ENCODE results near the gene MYBPC1.
"Not testable (repeated sequence)": the region's sequence is repeated elsewhere in the genome, so short reads cannot be mapped to it uniquely, and the experiment has no call there.

The MYBPC1 gene, protein sequence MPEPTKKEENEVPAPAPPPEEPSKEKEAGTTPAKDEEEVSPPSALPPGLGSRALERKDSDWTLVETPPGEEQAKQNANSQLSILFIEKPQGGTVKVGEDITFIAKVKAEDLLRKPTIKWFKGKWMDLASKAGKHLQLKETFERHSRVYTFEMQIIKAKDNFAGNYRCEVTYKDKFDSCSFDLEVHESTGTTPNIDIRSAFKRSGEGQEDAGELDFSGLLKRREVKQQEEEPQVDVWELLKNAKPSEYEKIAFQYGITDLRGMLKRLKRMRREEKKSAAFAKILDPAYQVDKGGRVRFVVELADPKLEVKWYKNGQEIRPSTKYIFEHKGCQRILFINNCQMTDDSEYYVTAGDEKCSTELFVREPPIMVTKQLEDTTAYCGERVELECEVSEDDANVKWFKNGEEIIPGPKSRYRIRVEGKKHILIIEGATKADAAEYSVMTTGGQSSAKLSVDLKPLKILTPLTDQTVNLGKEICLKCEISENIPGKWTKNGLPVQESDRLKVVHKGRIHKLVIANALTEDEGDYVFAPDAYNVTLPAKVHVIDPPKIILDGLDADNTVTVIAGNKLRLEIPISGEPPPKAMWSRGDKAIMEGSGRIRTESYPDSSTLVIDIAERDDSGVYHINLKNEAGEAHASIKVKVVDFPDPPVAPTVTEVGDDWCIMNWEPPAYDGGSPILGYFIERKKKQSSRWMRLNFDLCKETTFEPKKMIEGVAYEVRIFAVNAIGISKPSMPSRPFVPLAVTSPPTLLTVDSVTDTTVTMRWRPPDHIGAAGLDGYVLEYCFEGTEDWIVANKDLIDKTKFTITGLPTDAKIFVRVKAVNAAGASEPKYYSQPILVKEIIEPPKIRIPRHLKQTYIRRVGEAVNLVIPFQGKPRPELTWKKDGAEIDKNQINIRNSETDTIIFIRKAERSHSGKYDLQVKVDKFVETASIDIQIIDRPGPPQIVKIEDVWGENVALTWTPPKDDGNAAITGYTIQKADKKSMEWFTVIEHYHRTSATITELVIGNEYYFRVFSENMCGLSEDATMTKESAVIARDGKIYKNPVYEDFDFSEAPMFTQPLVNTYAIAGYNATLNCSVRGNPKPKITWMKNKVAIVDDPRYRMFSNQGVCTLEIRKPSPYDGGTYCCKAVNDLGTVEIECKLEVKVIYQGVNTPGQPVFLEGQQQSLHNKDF

DNA sequence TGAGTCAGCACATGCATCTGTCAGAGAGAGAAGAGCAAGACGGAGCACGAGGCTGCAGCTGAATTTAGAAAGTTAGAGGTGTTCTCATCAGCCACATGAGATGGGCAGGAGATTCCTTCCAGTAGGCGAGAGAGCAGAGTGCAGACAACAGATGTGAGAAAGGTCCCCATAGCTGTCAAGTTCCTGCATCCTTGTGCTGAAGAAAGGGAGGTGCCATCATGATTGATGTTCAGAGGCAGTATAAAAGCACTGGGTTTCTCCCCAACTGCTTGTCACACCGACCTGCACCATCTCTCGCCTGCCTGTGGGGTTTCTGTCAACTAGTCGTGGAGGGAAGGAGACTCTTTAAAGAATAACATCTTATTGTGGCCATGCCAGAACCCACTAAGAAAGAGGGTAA lies at the start of gene MYBPC1:
MYBPC1 (plus strand) TSS at position 272 of the 400 bp plus-strand sequence; CDS start at position 372, 100 bp downstream.
- H3K4me3 ChIP-seq (ENCODE audit: low read depth, low read length) = no peak within 1 kb of the TSS
- TF ChIP-seq, protein P1, sequence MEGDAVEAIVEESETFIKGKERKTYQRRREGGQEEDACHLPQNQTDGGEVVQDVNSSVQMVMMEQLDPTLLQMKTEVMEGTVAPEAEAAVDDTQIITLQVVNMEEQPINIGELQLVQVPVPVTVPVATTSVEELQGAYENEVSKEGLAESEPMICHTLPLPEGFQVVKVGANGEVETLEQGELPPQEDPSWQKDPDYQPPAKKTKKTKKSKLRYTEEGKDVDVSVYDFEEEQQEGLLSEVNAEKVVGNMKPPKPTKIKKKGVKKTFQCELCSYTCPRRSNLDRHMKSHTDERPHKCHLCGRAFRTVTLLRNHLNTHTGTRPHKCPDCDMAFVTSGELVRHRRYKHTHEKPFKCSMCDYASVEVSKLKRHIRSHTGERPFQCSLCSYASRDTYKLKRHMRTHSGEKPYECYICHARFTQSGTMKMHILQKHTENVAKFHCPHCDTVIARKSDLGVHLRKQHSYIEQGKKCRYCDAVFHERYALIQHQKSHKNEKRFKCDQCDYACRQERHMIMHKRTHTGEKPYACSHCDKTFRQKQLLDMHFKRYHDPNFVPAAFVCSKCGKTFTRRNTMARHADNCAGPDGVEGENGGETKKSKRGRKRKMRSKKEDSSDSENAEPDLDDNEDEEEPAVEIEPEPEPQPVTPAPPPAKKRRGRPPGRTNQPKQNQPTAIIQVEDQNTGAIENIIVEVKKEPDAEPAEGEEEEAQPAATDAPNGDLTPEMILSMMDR (IDR thresholded peaks at IDR 0.05; ENCODE audit: low read depth, low read length) = no peak

DNA sequence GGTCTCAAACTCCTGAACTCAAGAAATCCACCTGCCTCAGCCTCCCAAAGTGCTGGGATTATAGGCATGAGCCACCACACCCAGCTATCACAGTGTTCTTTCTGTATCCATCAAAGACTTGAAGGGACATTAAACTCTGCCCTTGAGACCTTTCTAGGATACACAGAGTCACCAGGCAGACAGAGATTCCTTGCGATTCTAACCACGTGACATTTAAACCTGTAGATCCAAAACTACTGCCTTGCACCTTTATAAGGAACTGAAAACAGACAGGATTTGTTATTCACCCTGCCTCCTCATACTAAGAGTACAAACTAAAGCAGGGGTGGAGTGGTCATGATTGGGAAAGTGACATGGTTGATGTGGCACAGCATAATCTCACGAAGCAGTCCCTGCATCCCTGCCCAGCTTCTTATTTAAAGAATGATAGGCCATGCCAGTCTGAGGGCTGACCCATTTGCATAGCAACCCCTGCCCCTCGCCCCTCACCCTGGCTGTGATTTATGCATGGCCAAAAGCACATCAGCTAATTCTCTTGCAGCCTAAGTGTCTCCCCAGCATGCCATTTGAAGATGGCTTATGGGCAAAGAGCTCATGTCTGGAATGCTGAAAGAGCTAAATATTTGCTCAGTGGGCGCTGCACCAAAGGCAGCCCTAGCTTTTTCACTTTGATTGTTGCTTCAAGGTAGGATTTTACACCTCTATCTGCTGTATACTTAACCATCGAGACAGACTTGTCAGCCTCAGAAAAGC lies 43.2 kb upstream of the MYBPC1 start:
- TF ChIP-seq, protein P1 (IDR thresholded peaks at IDR 0.05; ENCODE audit: low read depth, low read length) = no peak

DNA sequence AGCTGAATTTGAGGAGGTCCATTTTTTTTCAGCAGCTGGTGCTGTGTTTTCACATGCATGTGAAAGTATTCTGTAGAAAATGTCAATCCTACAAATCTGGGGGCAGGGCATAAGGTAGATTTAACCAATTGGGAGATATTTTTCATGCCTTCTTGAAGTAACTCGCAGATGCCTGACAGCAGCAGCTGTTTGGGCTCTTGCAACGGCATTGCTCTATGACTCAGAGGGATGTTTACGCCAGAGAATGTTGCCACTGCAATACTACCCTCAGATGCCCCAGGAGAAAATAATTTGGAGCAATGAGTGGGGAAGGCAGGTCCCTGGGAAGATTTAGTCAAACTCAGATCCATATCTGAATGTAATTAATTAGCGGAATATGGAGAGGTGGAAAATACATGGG lies 42.5 kb upstream of the MYBPC1 start:
- TF ChIP-seq, protein P1 (IDR thresholded peaks at IDR 0.05; ENCODE audit: low read depth, low read length) = no peak
- no peak overlapping the region for H3K4me3 ChIP-seq (ENCODE audit: low read depth, low read length)

More for the DNA sequence above, 43.2 kb upstream of the MYBPC1 start:
- no peak overlapping the region for H3K4me3 ChIP-seq (ENCODE audit: low read depth, low read length)

DNA sequence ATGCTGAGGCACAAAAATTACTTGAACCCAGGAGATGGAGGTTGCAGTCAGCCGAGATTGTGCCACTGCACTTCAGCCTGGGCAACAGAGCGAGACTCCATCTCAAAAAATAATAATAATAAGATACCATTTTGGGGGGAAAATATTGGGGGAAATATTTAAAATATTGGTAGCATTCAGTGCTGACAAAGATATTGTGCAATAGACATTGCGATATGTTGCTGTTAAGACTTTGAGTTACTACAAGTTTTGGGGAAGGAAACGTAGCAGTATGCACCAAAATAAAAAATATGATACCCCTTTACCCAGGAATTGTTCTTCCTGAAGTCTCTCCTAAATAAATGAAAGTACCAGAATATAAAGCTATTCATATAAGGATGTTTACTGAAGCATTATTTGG lies 37.7 kb upstream of the MYBPC1 start:
- TF ChIP-seq, protein P1 (IDR thresholded peaks at IDR 0.05; ENCODE audit: low read depth, low read length) = no peak
- H3K4me3 ChIP-seq (ENCODE audit: low read depth, low read length) = no peak overlapping the region

DNA sequence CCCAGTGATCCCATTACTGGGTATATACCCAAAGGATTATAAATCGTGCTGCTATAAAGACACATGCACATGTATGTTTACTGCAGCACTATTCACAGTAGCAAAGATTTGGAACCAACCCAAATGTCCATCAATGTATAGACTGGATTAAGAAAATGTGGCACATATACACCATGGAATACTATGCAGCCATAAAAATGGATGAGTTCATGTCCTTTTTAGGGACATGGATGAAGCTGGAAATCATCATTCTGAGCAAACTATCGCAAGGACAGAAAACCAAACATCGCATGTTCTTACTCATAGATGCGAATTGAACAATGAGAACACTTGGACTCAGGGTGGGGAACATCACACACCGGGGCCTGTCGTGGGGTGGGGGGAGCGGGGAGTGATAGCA lies 36.0 kb upstream of the MYBPC1 start:
- H3K4me3 ChIP-seq (ENCODE audit: low read depth, low read length) = not testable (repeated sequence)

DNA sequence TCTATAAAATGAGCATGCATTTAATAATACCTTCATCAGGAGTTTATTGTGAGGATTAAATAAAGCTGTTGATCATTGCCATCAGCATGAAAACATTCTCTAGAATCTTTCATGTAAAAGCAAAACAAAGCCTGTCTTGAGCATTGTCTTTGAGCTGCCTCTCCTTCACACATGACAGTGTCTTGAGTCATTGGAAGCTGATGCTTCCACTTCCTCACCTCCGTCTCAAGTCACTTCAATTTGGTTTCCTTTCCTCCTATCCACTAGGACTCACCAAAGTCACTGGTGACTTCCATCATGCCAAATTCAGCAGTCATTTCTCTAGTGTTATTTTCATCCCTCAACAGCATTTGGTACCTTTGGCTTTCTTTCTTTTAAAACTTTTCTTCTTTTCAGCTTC lies 31.6 kb upstream of the MYBPC1 start:
- TF ChIP-seq, protein P1 (IDR thresholded peaks at IDR 0.05; ENCODE audit: low read depth, low read length) = no peak
- no peak overlapping the region for H3K4me3 ChIP-seq (ENCODE audit: low read depth, low read length)

DNA sequence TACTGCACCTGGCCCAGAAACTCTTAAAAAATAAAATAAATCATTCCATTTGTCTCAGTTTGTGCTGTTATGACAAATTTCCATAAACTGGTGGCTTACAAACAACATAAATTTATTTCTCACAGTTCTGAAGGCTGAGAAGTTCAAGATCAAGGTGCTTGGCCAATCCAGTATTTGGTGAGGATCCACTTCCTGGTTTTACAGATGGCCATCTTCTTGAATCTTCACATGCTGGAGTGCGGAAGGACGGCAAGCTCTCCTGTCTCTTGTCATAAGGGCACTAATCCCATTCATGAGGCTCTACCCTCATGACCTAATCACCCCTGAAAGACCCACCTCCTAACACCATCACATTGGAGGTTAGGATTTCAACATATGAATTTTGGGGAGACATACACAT lies 29.9 kb upstream of the MYBPC1 start:
- TF ChIP-seq, protein P1 (IDR thresholded peaks at IDR 0.05; ENCODE audit: low read depth, low read length) = no peak

More for the DNA sequence above, 29.9 kb upstream of the MYBPC1 start:
- no peak overlapping the region for H3K4me3 ChIP-seq (ENCODE audit: low read depth, low read length)

Data from WI38 (cell line).